ENCODE measurements around the gene IRF2BPL. TPM values are rescaled to one million over a fixed set of nuclear protein-coding genes. Genes with fewer than 3 reads are reported as not detected.

The IRF2BPL gene
- total RNA-seq, 1 donor from 2014 or later: 23.3 TPM

- no peak for TF ChIP-seq CTCF (IDR thresholded peaks at IDR 0.05; ENCODE audit: partially characterized antibody, unreplicated experiment)
- H3K9me3 Mint-ChIP-seq (ENCODE audit: unreplicated experiment): no peaks in the 10 kb centered on the region
- peaks cover 4% of the 10 kb centered on the region for H3K27me3 Mint-ChIP-seq (ENCODE audit: unreplicated experiment)
- DNase-seq: no peak
- H3K27ac Mint-ChIP-seq (ENCODE audit: unreplicated experiment): no peak overlapping the region
- H3K4me3 Mint-ChIP-seq (ENCODE audit: unreplicated experiment): no peak overlapping the region
- H3K36me3 Mint-ChIP-seq (ENCODE audit: unreplicated experiment): no peaks in the 10 kb centered on the region
- H3K4me1 Mint-ChIP-seq (ENCODE audit: low read depth, unreplicated experiment): peaks cover 11% of the 10 kb centered on the region
Measured at GRCh38 chr14:77065851-77066577, 37.5 kb upstream of the IRF2BPL start.

GRCh38 chr14:77064521-77065178 is 36.1 kb upstream of the IRF2BPL start:
- Mint-ChIP-seq H3K27ac (ENCODE audit: unreplicated experiment) (no peak overlapping the region), H3K4me3 (ENCODE audit: unreplicated experiment) (no peak overlapping the region), H3K36me3 (ENCODE audit: unreplicated experiment) (no peaks in the 10 kb centered on the region), H3K4me1 (ENCODE audit: low read depth, unreplicated experiment) (peaks cover 8% of the 10 kb centered on the region), H3K9me3 (ENCODE audit: unreplicated experiment) (no peaks in the 10 kb centered on the region), H3K27me3 (ENCODE audit: unreplicated experiment) (peaks cover 4% of the 10 kb centered on the region)
- DNase-seq: no peak
- no peak for TF ChIP-seq CTCF (IDR thresholded peaks at IDR 0.05; ENCODE audit: partially characterized antibody, unreplicated experiment)

- TF ChIP-seq CTCF (IDR thresholded peaks at IDR 0.05; ENCODE audit: partially characterized antibody, unreplicated experiment): no peak
- peaks cover 4% of the 10 kb centered on the region for H3K4me1 Mint-ChIP-seq (ENCODE audit: low read depth, unreplicated experiment)
- H3K27ac Mint-ChIP-seq (ENCODE audit: unreplicated experiment): no peak overlapping the region
- no peaks in the 10 kb centered on the region for H3K36me3 Mint-ChIP-seq (ENCODE audit: unreplicated experiment)
- H3K4me3 Mint-ChIP-seq (ENCODE audit: unreplicated experiment): no peak overlapping the region
- no peak for DNase-seq
- H3K9me3 Mint-ChIP-seq (ENCODE audit: unreplicated experiment): no peaks in the 10 kb centered on the region
- peaks cover 5% of the 10 kb centered on the region for H3K27me3 Mint-ChIP-seq (ENCODE audit: unreplicated experiment)
Measured at GRCh38 chr14:77063571-77064171, 35.2 kb upstream of the IRF2BPL start.

- no peaks in the 10 kb centered on the region for H3K36me3 Mint-ChIP-seq (ENCODE audit: unreplicated experiment)
Measured at GRCh38 chr14:77062261-77062660, 33.8 kb upstream of the IRF2BPL start.

More at GRCh38 chr14:77062261-77062660, 33.8 kb upstream of the IRF2BPL start:
- Mint-ChIP-seq H3K4me1 (ENCODE audit: low read depth, unreplicated experiment) (no peaks in the 10 kb centered on the region), H3K27ac (ENCODE audit: unreplicated experiment) (no peak overlapping the region), H3K27me3 (ENCODE audit: unreplicated experiment) (peaks cover 6% of the 10 kb centered on the region), H3K4me3 (ENCODE audit: unreplicated experiment) (no peak overlapping the region), H3K9me3 (ENCODE audit: unreplicated experiment) (no peaks in the 10 kb centered on the region)
- no peak for DNase-seq
- no peak for TF ChIP-seq CTCF (IDR thresholded peaks at IDR 0.05; ENCODE audit: partially characterized antibody, unreplicated experiment)
